Stimulated activated CD4-positive, alpha-beta T cell treated with anti-CD3 and anti-CD28 coated beads, Interleukin-15, amount 100 ng/mL, for 48 hours (primary cell): ENCODE measurements around the gene KRT9.

Experiments used
- DNase-seq, 2 donors: peaks; one replicate each; pipeline ENCODE4 v3.0.0-alpha.2; 2020; ENCODE audit warnings: low read depth in 2 of 2

KRT9 gene

GRCh38 chr17:41530062-41531048 lies 41.5 kb downstream of the KRT9 start:
- DNase-seq = no peak

GRCh38 chr17:41529491-41529915 lies 42.4 kb downstream of the KRT9 start:
- DNase-seq = no peak

DNA sequence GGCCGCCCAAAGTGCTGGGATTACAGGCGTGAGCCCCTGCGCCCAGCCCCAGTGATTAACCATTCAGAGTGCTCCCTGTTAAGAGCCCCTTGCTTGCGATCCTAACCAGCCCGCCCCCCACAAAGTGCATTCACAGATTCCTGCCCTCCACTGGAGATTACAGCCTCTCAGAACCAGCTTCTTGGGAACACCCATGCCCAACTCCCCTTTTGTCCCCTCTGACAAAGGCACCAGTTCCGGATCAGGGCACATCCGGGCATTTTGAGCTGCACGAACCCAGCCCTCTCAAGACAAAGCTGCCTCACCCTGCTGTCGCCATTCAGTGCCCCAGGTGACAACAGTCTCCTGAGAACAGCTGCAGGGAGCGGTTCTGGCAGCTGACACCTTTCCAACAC lies 42.9 kb downstream of the KRT9 start:
- DNase-seq = no peak

DNA sequence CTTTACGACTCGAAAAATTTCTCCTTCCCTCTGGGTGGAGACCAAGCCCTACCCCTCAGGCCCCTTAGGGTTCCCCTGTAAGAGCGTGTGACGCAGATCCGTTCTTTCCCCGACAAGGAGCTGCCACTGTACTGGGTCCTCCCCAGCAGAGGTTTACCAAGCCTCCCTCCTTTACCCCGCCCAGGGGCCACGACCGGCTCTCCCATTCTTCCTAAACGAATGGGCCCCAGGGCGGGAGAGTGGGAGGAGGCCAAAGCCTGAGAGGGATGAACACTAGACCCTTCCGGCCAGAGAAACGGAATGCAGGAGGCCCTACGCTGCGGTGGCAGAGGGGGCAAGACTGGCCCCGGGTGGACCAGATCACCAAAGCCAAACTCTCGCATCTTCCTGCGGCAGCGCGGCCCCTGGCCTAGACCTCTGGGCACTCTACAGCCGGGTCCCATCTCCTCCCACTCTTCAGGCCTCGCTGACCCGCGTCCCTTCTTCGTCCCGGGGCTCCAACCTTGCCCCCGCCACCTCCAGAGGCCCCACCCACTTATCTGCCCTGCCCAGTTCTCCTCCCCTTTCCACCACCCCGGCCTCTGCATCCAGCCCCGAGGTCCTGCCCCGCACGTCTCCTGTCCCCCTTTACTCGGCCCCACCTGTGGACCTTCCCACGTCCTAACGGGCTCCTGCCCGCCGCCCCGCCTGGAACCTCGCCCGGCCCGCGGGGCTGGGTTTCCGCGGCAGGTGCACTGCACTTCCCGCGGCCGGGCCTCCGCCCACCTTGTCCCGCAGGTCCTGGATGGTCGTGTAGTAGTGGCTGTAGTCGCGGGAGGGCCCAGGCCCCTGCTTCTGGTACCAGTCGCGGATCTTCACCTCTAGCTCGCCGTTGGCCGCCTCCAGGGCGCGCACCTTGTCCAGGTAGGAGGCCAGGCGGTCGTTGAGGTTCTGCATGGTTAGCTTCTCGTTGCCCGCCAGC lies 44.5 kb downstream of the KRT9 start:
- no peak for DNase-seq

GRCh38 chr17:41524261-41524660 lies 47.6 kb downstream of the KRT9 start:
- DNase-seq = no peak

- no peak for DNase-seq
Observed at GRCh38 chr17:41523787-41524186, 48.1 kb downstream of the KRT9 start.

- DNase-seq = no peak
Observed at GRCh38 chr17:41523225-41523593, 48.6 kb downstream of the KRT9 start.

- DNase-seq = no peak
Observed at GRCh38 chr17:41522301-41523224, 49.3 kb downstream of the KRT9 start.

DNA sequence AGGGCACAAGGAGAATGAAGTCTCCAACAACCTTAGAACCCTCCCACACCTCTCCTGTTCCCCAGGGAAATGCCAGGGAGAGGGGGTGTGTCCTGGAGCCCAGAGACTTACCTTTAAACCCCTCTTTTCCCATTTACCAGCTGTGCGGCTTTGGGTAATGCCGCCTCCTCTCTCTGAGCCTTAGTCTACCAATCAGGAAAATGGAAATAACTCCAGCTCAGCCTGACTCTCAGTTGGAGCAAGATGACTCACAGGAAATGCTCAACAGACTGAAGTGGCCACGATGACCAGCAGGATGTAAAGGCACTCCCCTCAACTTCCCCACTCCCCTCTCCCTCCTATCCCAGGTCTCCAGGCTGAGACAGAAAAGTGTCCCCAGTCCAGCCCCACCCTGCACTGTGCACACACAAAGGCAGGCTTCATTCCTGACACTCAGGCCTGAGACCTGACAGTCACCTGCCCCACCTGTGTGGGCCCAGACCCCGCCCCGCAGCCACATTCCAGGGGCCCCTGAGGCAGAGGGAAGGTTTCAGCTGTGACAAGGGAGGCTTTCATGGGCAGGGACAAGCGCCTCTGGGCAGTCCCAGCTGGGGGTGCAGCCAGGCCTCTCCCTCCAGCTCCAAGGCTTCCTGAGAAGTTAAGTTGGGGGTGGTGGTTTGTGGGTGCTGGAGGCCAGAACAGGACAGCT lies 50.1 kb downstream of the KRT9 start:
- no peak for DNase-seq

- DNase-seq = no peak
Observed at GRCh38 chr17:41520821-41521521, 50.9 kb downstream of the KRT9 start.

DNA sequence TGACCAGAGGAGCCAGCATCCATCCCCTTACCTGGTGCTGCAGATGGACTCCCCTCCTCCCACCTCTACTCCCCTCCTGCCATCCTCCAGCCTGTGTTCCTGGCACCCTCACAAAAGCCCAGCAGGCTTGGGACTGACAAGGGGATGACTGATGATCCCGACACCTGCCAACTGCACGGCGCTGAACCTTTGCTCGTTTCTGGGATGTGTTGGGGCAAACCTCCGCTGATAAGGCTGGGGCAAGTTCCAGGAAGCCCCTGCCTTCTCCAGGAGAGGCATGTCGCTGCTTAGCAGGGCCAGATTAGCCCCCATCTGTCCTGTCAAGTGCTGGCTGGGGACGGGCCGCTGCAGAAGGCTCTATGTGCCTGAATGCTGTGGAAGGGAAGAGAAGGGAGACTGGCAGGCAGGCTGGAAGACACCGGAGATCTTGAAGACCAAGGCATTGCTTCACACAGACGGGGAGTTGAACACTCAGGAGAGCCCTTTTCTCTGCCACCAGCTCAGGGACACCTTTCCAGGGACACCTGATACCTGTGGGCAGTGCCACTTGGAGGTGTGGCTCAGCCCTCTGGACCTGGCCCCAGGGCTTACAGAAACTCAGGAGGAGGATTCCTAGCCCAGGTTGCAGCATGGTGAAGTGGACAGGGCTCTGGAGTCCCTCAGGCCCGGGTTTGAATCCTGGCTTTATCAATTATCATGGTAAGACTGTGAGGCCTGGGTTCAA lies 52.2 kb downstream of the KRT9 start:
- DNase-seq = no peak

DNA sequence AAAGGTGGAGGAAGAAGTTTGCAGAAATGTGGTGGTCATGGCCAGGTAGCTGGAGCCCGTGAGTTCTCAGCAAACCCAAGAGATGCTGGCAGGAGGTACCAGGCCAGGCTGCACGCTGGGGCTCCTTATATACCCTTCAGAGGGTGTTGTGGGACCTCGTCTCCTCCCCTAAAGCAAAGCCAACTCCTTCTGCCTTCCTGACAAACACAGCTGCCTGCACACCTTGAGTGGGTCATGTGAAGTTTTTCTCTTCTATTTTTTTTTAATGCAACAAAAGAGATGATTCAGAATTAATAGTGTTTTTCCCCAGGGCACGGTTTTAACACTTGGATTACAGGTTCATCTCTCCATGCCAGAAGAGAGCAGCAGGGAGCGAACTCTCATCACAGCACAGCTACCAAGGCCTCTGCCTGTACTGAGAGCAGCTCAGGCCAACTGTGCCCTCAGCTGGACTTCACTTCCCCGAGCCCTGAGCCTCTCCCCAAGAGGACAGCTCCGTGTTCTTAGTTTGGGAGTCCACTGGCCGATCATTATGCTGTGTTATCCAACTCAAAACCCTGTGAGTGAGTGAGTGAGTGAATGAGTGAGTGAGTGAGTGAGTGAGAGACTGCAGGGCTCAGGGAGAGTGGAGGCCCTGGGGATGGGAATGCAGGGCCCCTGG lies 52.9 kb downstream of the KRT9 start, which contains the start of gene KRT15:
Gene KRT15 (minus strand): TSS at position 102 of the 661 bp plus-strand sequence. CDS start 63 bp downstream, at position 39.
- no peak for DNase-seq

DNA sequence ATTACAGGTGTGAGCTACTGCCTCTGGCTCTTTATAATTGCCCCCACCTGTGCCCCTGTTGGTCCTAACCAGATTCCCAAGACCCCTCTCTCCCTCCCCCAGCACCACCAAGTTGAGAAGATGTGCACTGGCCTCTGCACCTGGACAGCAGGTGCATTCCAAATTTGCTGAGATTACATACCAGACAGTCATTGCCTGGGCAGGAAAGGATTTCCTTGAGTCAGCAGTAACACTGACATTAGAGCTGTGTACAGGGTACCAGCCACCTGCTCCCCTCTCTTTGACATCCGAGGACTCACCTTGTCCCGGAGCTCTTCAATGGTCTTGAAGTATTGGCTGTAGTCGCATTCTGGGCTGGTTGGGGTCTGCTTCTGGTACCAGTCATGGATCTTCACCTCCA lies 53.8 kb downstream of the KRT9 start:
- no peak for DNase-seq

DNA sequence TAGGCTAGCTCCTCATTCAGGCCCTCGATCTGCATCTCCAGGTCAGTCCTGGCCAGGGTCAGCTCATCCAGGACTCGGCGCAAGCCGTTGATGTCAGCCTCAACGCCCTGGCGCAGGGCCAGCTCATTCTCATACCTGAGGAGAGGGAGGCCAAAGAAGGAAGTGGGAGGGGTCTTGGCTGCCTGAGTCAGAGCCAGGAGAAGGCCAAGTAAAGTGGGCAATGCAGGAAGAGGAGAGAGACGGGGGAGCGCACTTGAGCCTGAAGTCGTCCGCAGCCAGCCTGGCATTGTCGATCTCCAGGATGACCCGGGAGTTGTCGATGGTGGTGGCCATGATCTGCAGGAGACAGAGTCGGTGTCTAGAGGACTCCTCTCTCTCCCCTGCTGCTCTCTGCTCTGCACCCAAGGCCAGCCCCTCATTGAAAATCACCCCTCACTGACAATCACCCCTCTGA lies 55.0 kb downstream of the KRT9 start:
- DNase-seq = no peak

DNA sequence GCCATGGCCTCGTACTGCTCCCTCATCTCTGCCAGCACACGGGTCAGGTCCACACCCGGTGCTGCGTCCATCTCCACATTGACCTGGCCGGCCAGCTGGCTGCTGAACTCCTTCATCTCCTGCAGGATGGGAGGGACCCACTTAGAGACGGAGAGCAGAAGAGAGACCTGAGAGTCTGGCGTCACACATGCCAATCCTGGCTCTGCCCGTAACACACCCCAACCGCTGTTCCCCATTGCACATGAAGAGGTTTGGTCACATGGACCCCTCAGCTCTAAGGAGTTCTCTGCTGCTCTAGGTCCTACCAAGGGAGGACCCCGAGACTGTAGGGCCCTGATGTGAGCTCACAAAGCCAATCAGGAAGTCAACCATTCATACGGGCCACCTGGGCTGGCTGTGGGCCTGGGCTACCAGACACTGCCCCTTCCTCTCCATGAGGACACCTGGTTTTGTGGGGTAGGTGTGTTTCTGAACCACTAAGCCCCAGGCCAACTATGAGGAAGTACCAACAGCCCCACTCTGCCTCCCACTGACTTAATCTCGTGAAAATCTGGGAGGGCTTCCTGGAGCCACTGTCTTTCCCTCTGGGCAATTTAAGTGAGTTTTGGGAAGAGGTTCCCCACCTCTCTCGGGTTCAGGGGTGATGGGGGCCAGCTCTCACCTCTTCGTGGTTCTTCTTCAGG lies 55.6 kb downstream of the KRT9 start:
- DNase-seq = no peak
